Keratinocyte (primary cell): ENCODE measurements around the gene TNS1. TPM values are rescaled to one million over a fixed set of nuclear protein-coding genes. Genes with fewer than 3 reads are reported as not detected.

Experiments used
- DNase-seq: peaks from one replicate; pipeline ENCODE4 v3.0.0-alpha.2; 2011; ENCODE audit warnings: low read depth, missing footprints, low spot score
- FAIRE-seq: peaks from 2 replicates; lab custom pipeline; 2011; peaks lifted over from hg19 to GRCh38; lab: Jason Lieb, UNC
- H2AFZ ChIP-seq: 2 replicates; pipeline ENCODE4 v1.6.0; 2012; ENCODE audit warnings: low read length, control low read depth, inconsistent platforms; ENCODE audit not compliant: control insufficient read depth
- H3K27ac ChIP-seq: 2 replicates; pipeline ENCODE4 v1.5.1; 2011; ENCODE audit warnings: low read length; ENCODE audit not compliant: control insufficient read depth, insufficient read depth
- H3K27me3 ChIP-seq: 3 replicates; pipeline ENCODE4 v1.6.0; 2011; ENCODE audit warnings: low read length; ENCODE audit not compliant: control insufficient read depth, insufficient read depth; ENCODE audit errors: extremely low read depth
- H3K36me3 ChIP-seq, 2 experiments: 2 replicates in 1 of 2; 3 replicates in 1 of 2; pipeline ENCODE4 v1.5.1; 2011; ENCODE audit warnings: low read length in 2 of 2, mild to moderate bottlenecking in 1 of 2; ENCODE audit not compliant: control insufficient read depth in 2 of 2, insufficient read depth in 2 of 2; ENCODE audit errors: extremely low read depth in 1 of 2
- H3K4me1 ChIP-seq: 3 replicates; pipeline ENCODE4 v1.5.1; 2011; ENCODE audit warnings: low read length; ENCODE audit not compliant: control insufficient read depth, insufficient read depth; ENCODE audit errors: extremely low read depth
- H3K4me2 ChIP-seq: 3 replicates; pipeline ENCODE4 v1.6.0; 2011; ENCODE audit warnings: low read depth, low read length; ENCODE audit not compliant: control insufficient read depth, insufficient read depth; ENCODE audit errors: extremely low read depth
- H3K4me3 ChIP-seq, 3 experiments: fragments of 200-600 bp in 1 of 3; sonication (generic) in 1 of 3; 2 replicates in 2 of 3; 3 replicates in 1 of 3; pipeline ENCODE4 v1.5.1; 2011 to 2016; ENCODE audit warnings: low read length in 3 of 3, mild to moderate bottlenecking in 3 of 3, control low read depth in 2 of 3, inconsistent platforms in 1 of 3, low read depth in 1 of 3, mixed read lengths in 1 of 3, mixed run types in 1 of 3, moderate library complexity in 1 of 3; ENCODE audit not compliant: control insufficient read depth in 2 of 3, insufficient read depth in 2 of 3; ENCODE audit errors: extremely low read depth in 1 of 3
- H3K79me2 ChIP-seq: 2 replicates; pipeline ENCODE4 v1.6.0; 2012; ENCODE audit warnings: low read length; ENCODE audit not compliant: control insufficient read depth, insufficient read depth
- H3K9ac ChIP-seq: 3 replicates; pipeline ENCODE4 v1.6.0; 2011; ENCODE audit warnings: low read length; ENCODE audit not compliant: control insufficient read depth, insufficient read depth; ENCODE audit errors: extremely low read depth
- H3K9me1 ChIP-seq: 3 replicates; pipeline ENCODE4 v1.6.0; 2011; ENCODE audit warnings: low read length; ENCODE audit not compliant: control insufficient read depth, insufficient read depth; ENCODE audit errors: extremely low read depth
- H3K9me3 ChIP-seq: 2 replicates; pipeline ENCODE4 v1.5.1; 2012; ENCODE audit warnings: low read depth, low read length; ENCODE audit not compliant: control insufficient read depth
- H4K20me1 ChIP-seq: 3 replicates; pipeline ENCODE4 v1.6.0; 2011; ENCODE audit warnings: low read length; ENCODE audit not compliant: control insufficient read depth, insufficient read depth; ENCODE audit errors: extremely low read depth
- CTCF ChIP-seq, 3 experiments: IDR thresholded peaks in 1 of 3; conservative IDR thresholded peaks in 1 of 3; optimal IDR thresholded peaks in 1 of 3; 2 replicates in 2 of 3; 3 replicates in 1 of 3; pipeline versions ENCODE3 to v1.5.1; 2011; ENCODE audit warnings: low read length in 3 of 3, mild to moderate bottlenecking in 3 of 3, moderate library complexity in 2 of 3, control low read depth in 1 of 3, inconsistent platforms in 1 of 3; ENCODE audit not compliant: insufficient read depth in 2 of 3; ENCODE audit errors: extremely low read depth in 1 of 3
- EZH2 ChIP-seq: IDR thresholded peaks from one replicate; pipeline ENCODE4 v1.6.1; 2012; ENCODE audit warnings: inconsistent platforms, mild to moderate bottlenecking, low read length, moderate library complexity
- dilution Hi-C: fragments of 300-500 bp; cut with MboI; formaldehyde crosslinking; loops from one replicate; pipeline ENCODE4 v1.7.0; 2020; ENCODE audit warnings: low sequenced_read_pairs; ENCODE audit not compliant: extremely low pct_ligation_motif_present
- polyA plus RNA-seq, 5 experiments: library from polyadenylated mRNA; depleted of rRNA in 3 of 5; stranded (reverse) in 3 of 5; stranded (forward) in 1 of 5; unstranded in 1 of 5; fragments of >200 nt; gene quantifications; 1 replicate in 1 of 5; 2 replicates in 3 of 5; 3 replicates in 1 of 5; pipeline versions ENCODE4 v1.2.1 to v1.2.3, GENCODE V29; 2011 to 2012; ENCODE audit warnings: missing spikeins in 2 of 5, low read depth in 1 of 5, low replicate concordance in 1 of 5

Gene TNS1
- polyA plus RNA-seq, 1 donor (not counting 4 experiments of a cell fraction or from before 2014, with no cell fraction given): 2.5 TPM

GRCh38 chr2:217929272-217929671 lies 73.5 kb downstream of the TNS1 start:
- no peaks in the 10 kb centered on the region for H3K9me3 ChIP-seq
- no peak overlapping the region for H3K4me3 ChIP-seq
- FAIRE-seq: no peak
- no peaks in the 10 kb centered on the region for H3K9me1 ChIP-seq
- dilution Hi-C loops: no loop called here
- H2AFZ ChIP-seq: no peak overlapping the region
- no peaks in the 10 kb centered on the region for H4K20me1 ChIP-seq
- no peaks in the 10 kb centered on the region for H3K27me3 ChIP-seq
- DNase-seq: no peak
- no peak overlapping the region for H3K9ac ChIP-seq
- TF ChIP-seq CTCF (optimal IDR thresholded peaks at IDR 0.05 in 1 of 3, IDR thresholded peaks at IDR 0.05 in 1 of 3, conservative IDR thresholded peaks at IDR 0.05 in 1 of 3; ENCODE audit: extremely low read depth in 1 of 3, insufficient read depth in 2 of 3, low read length in 3 of 3): no peak
- peaks cover 22% of the 10 kb centered on the region for H3K4me1 ChIP-seq
- H3K27ac ChIP-seq: no peak overlapping the region
- no peaks in the 10 kb centered on the region for H3K79me2 ChIP-seq
- no peaks in the 10 kb centered on the region for H3K36me3 ChIP-seq
- H3K4me2 ChIP-seq: no peak overlapping the region

- Histone ChIP-seq H3K9ac (no peak overlapping the region), H3K9me1 (no peaks in the 10 kb centered on the region), H4K20me1 (no peaks in the 10 kb centered on the region), H3K9me3 (no peaks in the 10 kb centered on the region), H3K27ac (no peak overlapping the region), H3K36me3 (no peaks in the 10 kb centered on the region), H3K4me2 (no peak overlapping the region), H3K4me1 (peaks cover 15% of the 10 kb centered on the region), H3K4me3 (no peak overlapping the region), H2AFZ (peak overlapping the region; percentile 38), H3K79me2 (no peaks in the 10 kb centered on the region), H3K27me3 (peaks cover 3% of the 10 kb centered on the region)
- DNase-seq (no peak), FAIRE-seq (no peak)
- dilution Hi-C loops: no loop called here
- TF ChIP-seq EZH2: no peak
- TF ChIP-seq CTCF (optimal IDR thresholded peaks at IDR 0.05 in 1 of 3, IDR thresholded peaks at IDR 0.05 in 1 of 3, conservative IDR thresholded peaks at IDR 0.05 in 1 of 3; ENCODE audit: extremely low read depth in 1 of 3, insufficient read depth in 2 of 3, low read length in 3 of 3): no peak
Observed at GRCh38 chr2:217928324-217929181, 74.2 kb downstream of the TNS1 start.
